Right lobe of liver (tissue), 4 donors: ENCODE data around the gene STYK1.

Experiments used
- POLR2A ChIP-seq: fragments of 450-650 bp; IDR thresholded peaks from one replicate; pipeline ENCODE4 v1.6.1; 2017; ENCODE audit warnings: antibody characterized with exemption, mild to moderate bottlenecking
- TF ChIP-seq, protein P1 (sequence below), 4 donors: fragments of 200-600 bp in 3 of 4; fragments of 450-650 bp in 1 of 4; IDR thresholded peaks; one replicate each; pipeline versions ENCODE4 v1.5.1 to v1.8.0; 2016 to 2022; ENCODE audit warnings: antibody characterized with exemption in 4 of 4, mild to moderate bottlenecking in 2 of 4
- donor health status: DM: no; HTN: no; CAD: no.
- donor health status: DM: no; HTN: no; CAD: no.
- donor health status: DM: no; HTN: yes; CAD: no.

DNA sequence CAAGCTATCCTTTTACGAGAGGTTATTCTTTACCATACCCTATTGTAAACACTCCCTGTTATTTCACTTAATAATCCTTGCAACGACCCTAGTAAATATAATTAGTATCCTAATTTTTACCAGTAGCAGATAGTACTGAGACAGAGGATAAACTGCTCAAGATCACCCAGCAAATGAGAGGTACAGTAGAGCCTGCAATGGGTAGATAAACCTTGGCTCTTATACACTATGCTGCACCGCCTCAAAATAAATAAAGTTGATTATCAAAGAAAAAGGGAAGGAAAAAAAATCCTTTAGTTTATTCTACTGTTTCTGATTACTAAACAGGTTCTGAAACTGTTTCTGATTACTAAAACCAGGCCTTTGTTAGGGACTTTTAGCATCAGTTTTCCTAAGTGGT is 26.7 kb upstream of the STYK1 start:
- TF ChIP-seq, protein P1, sequence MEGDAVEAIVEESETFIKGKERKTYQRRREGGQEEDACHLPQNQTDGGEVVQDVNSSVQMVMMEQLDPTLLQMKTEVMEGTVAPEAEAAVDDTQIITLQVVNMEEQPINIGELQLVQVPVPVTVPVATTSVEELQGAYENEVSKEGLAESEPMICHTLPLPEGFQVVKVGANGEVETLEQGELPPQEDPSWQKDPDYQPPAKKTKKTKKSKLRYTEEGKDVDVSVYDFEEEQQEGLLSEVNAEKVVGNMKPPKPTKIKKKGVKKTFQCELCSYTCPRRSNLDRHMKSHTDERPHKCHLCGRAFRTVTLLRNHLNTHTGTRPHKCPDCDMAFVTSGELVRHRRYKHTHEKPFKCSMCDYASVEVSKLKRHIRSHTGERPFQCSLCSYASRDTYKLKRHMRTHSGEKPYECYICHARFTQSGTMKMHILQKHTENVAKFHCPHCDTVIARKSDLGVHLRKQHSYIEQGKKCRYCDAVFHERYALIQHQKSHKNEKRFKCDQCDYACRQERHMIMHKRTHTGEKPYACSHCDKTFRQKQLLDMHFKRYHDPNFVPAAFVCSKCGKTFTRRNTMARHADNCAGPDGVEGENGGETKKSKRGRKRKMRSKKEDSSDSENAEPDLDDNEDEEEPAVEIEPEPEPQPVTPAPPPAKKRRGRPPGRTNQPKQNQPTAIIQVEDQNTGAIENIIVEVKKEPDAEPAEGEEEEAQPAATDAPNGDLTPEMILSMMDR (IDR thresholded peaks at IDR 0.05): no peak
- no peak for TF ChIP-seq POLR2A
